H9 (cell line): Measurements from ENCODE around the gene FCHO1. TPM values are rescaled to one million over a fixed set of nuclear protein-coding genes. Genes with fewer than 3 reads are reported as not detected.

ENCODE experiments used
- DNase-seq: peaks from one replicate; pipeline ENCODE4 v3.0.0-alpha.2; 2017
- H2AFZ ChIP-seq: one replicate; pipeline ENCODE4 v1.6.1; 2013; ENCODE audit warnings: mild to moderate bottlenecking, low read length, control low read depth, moderate library complexity
- H2AK5ac ChIP-seq: 2 replicates; pipeline ENCODE4 v1.6.1; 2013; ENCODE audit warnings: low read length, control low read depth, mixed read lengths; ENCODE audit not compliant: insufficient read length
- H2BK120ac ChIP-seq: one replicate; pipeline ENCODE4 v1.6.1; 2013; ENCODE audit warnings: low read depth, mild to moderate bottlenecking, low read length, control low read depth, inconsistent platforms; ENCODE audit not compliant: poor library complexity, severe bottlenecking
- H2BK12ac ChIP-seq: 2 replicates; pipeline ENCODE4 v1.6.1; 2013; ENCODE audit warnings: low read length, control low read depth, mixed read lengths, low read depth; ENCODE audit not compliant: insufficient read length
- H2BK15ac ChIP-seq: 2 replicates; pipeline ENCODE4 v1.6.1; 2013; ENCODE audit warnings: low read depth, low read length, control low read depth
- H2BK20ac ChIP-seq: one replicate; pipeline ENCODE4 v1.6.1; 2013; ENCODE audit warnings: low read depth, mild to moderate bottlenecking, low read length, control low read depth, inconsistent platforms; ENCODE audit not compliant: poor library complexity, severe bottlenecking
- H2BK5ac ChIP-seq: 2 replicates; pipeline ENCODE4 v1.6.1; 2013; ENCODE audit warnings: low read length, control low read depth, mixed read lengths; ENCODE audit not compliant: insufficient read length
- H3K14ac ChIP-seq: 2 replicates; pipeline ENCODE4 v1.6.1; 2013; ENCODE audit warnings: low read length, control low read depth; ENCODE audit not compliant: insufficient read depth
- H3K18ac ChIP-seq: 2 replicates; pipeline ENCODE4 v1.6.1; 2013; ENCODE audit warnings: low read depth, mild to moderate bottlenecking, mixed read lengths, low read length, control low read depth; ENCODE audit not compliant: insufficient read length
- H3K23ac ChIP-seq: 2 replicates; pipeline ENCODE4 v1.6.1; 2013; ENCODE audit warnings: low read length, control low read depth, mixed read lengths, low read depth; ENCODE audit not compliant: insufficient read length
- H3K23me2 ChIP-seq: 2 replicates; pipeline ENCODE4 v1.6.1; 2013; ENCODE audit warnings: low read depth, mild to moderate bottlenecking, mixed read lengths, low read length, control low read depth; ENCODE audit not compliant: insufficient read length, poor library complexity, severe bottlenecking
- H3K27ac ChIP-seq: 2 replicates; pipeline ENCODE4 v1.5.1; 2013; ENCODE audit warnings: low read length, control low read depth, mixed read lengths, low read depth; ENCODE audit not compliant: insufficient read length
- H3K27me3 ChIP-seq: 2 replicates; pipeline ENCODE4 v1.6.1; 2013; ENCODE audit warnings: low read length, control low read depth, inconsistent platforms; ENCODE audit not compliant: insufficient read depth
- H3K4ac ChIP-seq: 2 replicates; pipeline ENCODE4 v1.6.1; 2013; ENCODE audit warnings: low read depth, mild to moderate bottlenecking, control low read depth, inconsistent platforms, low read length, moderate library complexity
- H3K4me1 ChIP-seq: 2 replicates; pipeline ENCODE4 v1.6.1; 2013; ENCODE audit warnings: low read length, control low read depth, inconsistent platforms; ENCODE audit not compliant: insufficient read depth
- H3K4me2 ChIP-seq: 2 replicates; pipeline ENCODE4 v1.6.1; 2013; ENCODE audit warnings: low read length, control low read depth, mixed read lengths; ENCODE audit not compliant: insufficient read length, insufficient read depth
- H3K56ac ChIP-seq: 2 replicates; pipeline ENCODE4 v1.6.1; 2013; ENCODE audit warnings: low read depth, mild to moderate bottlenecking, mixed read lengths, low read length, control low read depth; ENCODE audit not compliant: insufficient read length
- H3K79me1 ChIP-seq: 2 replicates; pipeline ENCODE4 v1.6.1; 2013; ENCODE audit warnings: low read depth, mild to moderate bottlenecking, moderate library complexity, low read length, control low read depth, inconsistent platforms; ENCODE audit not compliant: insufficient read depth, poor library complexity, severe bottlenecking
- H3K79me2 ChIP-seq: 2 replicates; pipeline ENCODE4 v1.6.1; 2013; ENCODE audit warnings: low read length, control low read depth, inconsistent platforms; ENCODE audit not compliant: insufficient read depth
- H3K9ac ChIP-seq: 2 replicates; pipeline ENCODE4 v1.6.1; 2013; ENCODE audit warnings: low read length, control low read depth, mixed read lengths; ENCODE audit not compliant: insufficient read length; ENCODE audit errors: extremely low read depth
- H3K9me3 ChIP-seq: one replicate; pipeline ENCODE4 v1.6.1; 2013; ENCODE audit warnings: low read depth, low read length, inconsistent platforms; ENCODE audit not compliant: control insufficient read depth
- H3T11ph ChIP-seq: one replicate; pipeline ENCODE4 v1.6.1; 2013; ENCODE audit warnings: mild to moderate bottlenecking, low read length, control low read depth, inconsistent platforms
- H4K20me1 ChIP-seq: one replicate; pipeline ENCODE4 v1.6.1; 2013; ENCODE audit not compliant: control insufficient read depth, insufficient read length, insufficient read depth
- H4K5ac ChIP-seq: 2 replicates; pipeline ENCODE4 v1.6.1; 2013; ENCODE audit warnings: low read depth, mild to moderate bottlenecking, mixed read lengths, low read length, control low read depth; ENCODE audit not compliant: insufficient read length
- H4K8ac ChIP-seq: replicated peaks from 2 replicates; pipeline ENCODE4 v1.6.1; 2013; ENCODE audit warnings: low read length, control low read depth, mixed read lengths, low read depth; ENCODE audit not compliant: insufficient read length
- H4K91ac ChIP-seq: 2 replicates; pipeline ENCODE4 v1.6.1; 2013; ENCODE audit warnings: low read depth, mild to moderate bottlenecking, moderate library complexity, mixed read lengths, low read length, control low read depth; ENCODE audit not compliant: insufficient read length
- H3K27ac Mint-ChIP-seq, 3 experiments: 2 replicates in 2 of 3; 3 replicates in 1 of 3; pipeline ENCODE4 v1.8.0; 2020 to 2021; ENCODE audit warnings: mixed read lengths in 3 of 3, mild to moderate bottlenecking in 1 of 3, moderate library complexity in 1 of 3
- H3K27me3 Mint-ChIP-seq: 2 replicates; pipeline ENCODE4 v1.8.0; 2021; ENCODE audit warnings: low read depth, mild to moderate bottlenecking, moderate library complexity, mixed read lengths
- H3K36me3 Mint-ChIP-seq, 3 experiments: 2 replicates in 2 of 3; 3 replicates in 1 of 3; pipeline ENCODE4 v1.8.0; 2020 to 2021; ENCODE audit warnings: low read depth in 3 of 3, mixed read lengths in 3 of 3; ENCODE audit not compliant: insufficient read depth in 1 of 3
- H3K4me1 Mint-ChIP-seq, 2 experiments: 2 replicates each; pipeline ENCODE4 v1.8.0; 2020; ENCODE audit warnings: mixed read lengths in 2 of 2
- H3K4me3 Mint-ChIP-seq, 2 experiments: 2 replicates in 1 of 2; 3 replicates in 1 of 2; pipeline ENCODE4 v1.8.0; 2020 to 2021; ENCODE audit warnings: mild to moderate bottlenecking in 2 of 2, mixed read lengths in 2 of 2, moderate library complexity in 1 of 2
- H3K9me3 Mint-ChIP-seq, 2 experiments: 2 replicates in 1 of 2; 3 replicates in 1 of 2; pipeline ENCODE4 v1.8.0; 2020; ENCODE audit warnings: mild to moderate bottlenecking in 2 of 2, mixed read lengths in 2 of 2, moderate library complexity in 1 of 2
- CTCF ChIP-seq: fragments of 200-600 bp; sonication (generic); conservative IDR thresholded peaks from 3 replicates; pipeline ENCODE4 v1.8.0; 2021; ENCODE audit warnings: antibody characterized with exemption, mild to moderate bottlenecking
- WGBS: extraction: QIAGEN DNeasy Blood & Tissue Kit; methylation state at CpG from one replicate; pipeline ENCODE4 v1.1.7; 2013; ENCODE audit warnings: missing lambda C conversion rate, low lambda C conversion rate, mixed read lengths; ENCODE audit not compliant: insufficient read length; ENCODE audit errors: extremely low coverage; 5-methylcytosine and 5-hydroxymethylcytosine counted together
- total RNA-seq: library from RNA; stranded (reverse); gene quantifications from 2 replicates; pipeline ENCODE4 v1.2.1, GENCODE V29; 2021

The FCHO1 gene
- total RNA-seq, 1 experiment from 2014 or later, result 13.1 TPM

- Mint-ChIP-seq H3K9me3 (no peaks in the 10 kb centered on the region), H3K4me3 (peak overlapping the region; percentile 67 to 84), H3K36me3 (no peaks in the 10 kb centered on the region), H3K27me3 (peaks cover 29% of the 10 kb centered on the region), H3K27ac (no peak overlapping the region), H3K4me1 (peaks cover 2 to 14% of the 10 kb centered on the region in 2 experiments; a peak in 3 of 4 replicates)
- H4K8ac ChIP-seq, result no peak overlapping the region
- H3K27ac ChIP-seq, result no peak overlapping the region
- H3K23me2 ChIP-seq, result peaks cover 12% of the 10 kb centered on the region
- no peak overlapping the region for H2BK12ac ChIP-seq
- H3K4ac ChIP-seq, result no peak overlapping the region
- H3K9me3 ChIP-seq, result no peaks in the 10 kb centered on the region
- no peak overlapping the region for H3K23ac ChIP-seq
- no peak overlapping the region for H2BK120ac ChIP-seq
- H4K5ac ChIP-seq, result no peak overlapping the region
- no peak overlapping the region for H2AK5ac ChIP-seq
- no peak overlapping the region for H2BK5ac ChIP-seq
- H3K18ac ChIP-seq, result no peak overlapping the region
- H2BK20ac ChIP-seq, result no peak overlapping the region
- peak overlapping the region; percentile 53 for H3K4me2 ChIP-seq
- no peaks in the 10 kb centered on the region for H3K79me1 ChIP-seq
- H3K27me3 ChIP-seq, result no peaks in the 10 kb centered on the region; the same call in 1 of the 2 replicates
- no peak overlapping the region for H3T11ph ChIP-seq
- H2AFZ ChIP-seq, result no peak overlapping the region
- H3K14ac ChIP-seq, result 0 out of 2 replicates have a peak overlapping the region, but pooled peaks have one; percentile 57
- H3K4me1 ChIP-seq, result no peaks in the 10 kb centered on the region
- no peaks in the 10 kb centered on the region for H4K20me1 ChIP-seq
- no peak overlapping the region for H4K91ac ChIP-seq
- DNase-seq, result no peak
- no peaks in the 10 kb centered on the region for H3K79me2 ChIP-seq
- H2BK15ac ChIP-seq, result no peak overlapping the region
- no peak overlapping the region for H3K56ac ChIP-seq
- TF ChIP-seq CTCF, result no peak
- WGBS, result no CpG with 5 or more reads among the region's 9 CpGs
- no peak overlapping the region for H3K9ac ChIP-seq
Observed at GRCh38 chr19:17794412-17794730, 43.1 kb downstream of the FCHO1 start.
